BE2C (cell line): ENCODE measurements around the gene TMEM229B. TPM values are rescaled to one million over a fixed set of nuclear protein-coding genes. Genes with fewer than 3 reads are reported as not detected.

Source experiments
- DNase-seq: peaks from one replicate; pipeline ENCODE4 v3.0.0-alpha.2; 2020
- H3K27me3 ChIP-seq: fragments of 250-450 bp; sonication (Bioruptor Pico); 2 replicates; pipeline ENCODE4 v1.5.1; 2020; ENCODE audit warnings: mild to moderate bottlenecking
- H3K36me3 ChIP-seq: fragments of 250-450 bp; sonication (Bioruptor Pico); 2 replicates; pipeline ENCODE4 v1.5.1; 2020; ENCODE audit warnings: mild to moderate bottlenecking
- H3K4me1 ChIP-seq: fragments of 250-450 bp; sonication (Bioruptor Pico); 2 replicates; pipeline ENCODE4 v1.5.1; 2020
- H3K4me3 ChIP-seq: 2 replicates; pipeline ENCODE4 v1.5.1; 2011; ENCODE audit warnings: low read depth, low read length
- H3K9me3 ChIP-seq: fragments of 250-450 bp; sonication (Bioruptor Pico); 2 replicates; pipeline ENCODE4 v1.5.1; 2020
- polyA plus RNA-seq: library from polyadenylated mRNA; unstranded; fragments of >200 nt; gene quantifications from one replicate; pipeline ENCODE4 v1.2.1, GENCODE V29; 2012; ENCODE audit warnings: low read depth, missing spikeins; ENCODE audit not compliant: insufficient read length, insufficient read depth
- TF ChIP-seq, protein P1 (sequence below): IDR thresholded peaks from 2 replicates; pipeline ENCODE4 v1.5.1; 2012; ENCODE audit warnings: mild to moderate bottlenecking, low read depth, low read length

TMEM229B gene
- polyA plus RNA-seq, result not detected

DNA sequence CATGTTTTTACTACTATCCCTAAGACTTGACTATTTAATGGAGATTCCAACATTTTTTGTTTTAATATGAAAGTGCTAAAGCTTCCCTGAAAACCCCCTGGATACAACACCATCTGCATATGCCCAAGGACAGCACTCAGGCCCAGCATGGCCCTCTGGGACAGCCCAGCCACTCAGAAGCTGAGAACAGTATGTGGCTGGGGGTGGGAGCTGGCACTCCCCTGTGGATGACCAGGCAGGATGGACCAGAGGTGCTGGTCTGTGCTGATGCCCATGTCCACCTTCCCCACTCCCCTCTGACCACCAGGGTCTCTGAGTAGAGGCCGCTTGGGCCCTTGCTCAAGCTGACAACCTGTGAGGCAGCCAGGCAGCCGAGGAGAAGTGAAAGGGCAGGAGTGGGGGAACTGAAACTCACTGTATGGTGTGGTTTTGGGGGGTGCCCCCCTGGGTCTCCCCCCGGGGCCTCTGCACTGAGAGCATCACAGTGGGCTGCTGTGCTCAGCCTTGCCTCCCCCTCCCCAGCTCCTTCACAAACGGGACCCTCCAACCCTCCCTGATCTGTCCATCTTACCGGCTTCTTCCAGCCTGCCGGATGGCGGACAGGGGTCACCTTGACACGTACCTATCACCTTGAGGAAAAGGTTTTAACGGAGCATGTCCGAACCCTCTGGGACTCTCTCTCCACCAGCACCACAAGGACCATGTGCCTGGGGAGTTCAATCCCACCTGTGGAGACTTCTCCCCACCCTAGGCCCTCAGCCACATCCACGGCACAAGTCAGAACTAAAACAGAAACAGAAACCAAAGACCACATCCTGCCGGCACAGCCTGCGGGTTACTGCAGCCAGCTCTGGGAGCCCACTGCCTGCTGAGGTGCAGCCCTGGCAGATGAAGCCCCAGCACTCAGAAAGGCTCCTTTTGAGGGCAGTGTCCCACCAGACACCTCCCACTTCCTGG lies at the start of gene TMEM229B:
Gene TMEM229B (minus strand): TSS at position 785 of the 957 bp plus-strand sequence. CDS start 14,798 bp downstream, outside the sequence.
- TF ChIP-seq, protein P1, sequence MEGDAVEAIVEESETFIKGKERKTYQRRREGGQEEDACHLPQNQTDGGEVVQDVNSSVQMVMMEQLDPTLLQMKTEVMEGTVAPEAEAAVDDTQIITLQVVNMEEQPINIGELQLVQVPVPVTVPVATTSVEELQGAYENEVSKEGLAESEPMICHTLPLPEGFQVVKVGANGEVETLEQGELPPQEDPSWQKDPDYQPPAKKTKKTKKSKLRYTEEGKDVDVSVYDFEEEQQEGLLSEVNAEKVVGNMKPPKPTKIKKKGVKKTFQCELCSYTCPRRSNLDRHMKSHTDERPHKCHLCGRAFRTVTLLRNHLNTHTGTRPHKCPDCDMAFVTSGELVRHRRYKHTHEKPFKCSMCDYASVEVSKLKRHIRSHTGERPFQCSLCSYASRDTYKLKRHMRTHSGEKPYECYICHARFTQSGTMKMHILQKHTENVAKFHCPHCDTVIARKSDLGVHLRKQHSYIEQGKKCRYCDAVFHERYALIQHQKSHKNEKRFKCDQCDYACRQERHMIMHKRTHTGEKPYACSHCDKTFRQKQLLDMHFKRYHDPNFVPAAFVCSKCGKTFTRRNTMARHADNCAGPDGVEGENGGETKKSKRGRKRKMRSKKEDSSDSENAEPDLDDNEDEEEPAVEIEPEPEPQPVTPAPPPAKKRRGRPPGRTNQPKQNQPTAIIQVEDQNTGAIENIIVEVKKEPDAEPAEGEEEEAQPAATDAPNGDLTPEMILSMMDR, result no peak
- DNase-seq, result no peak
- Histone ChIP-seq H3K4me3 (no peak within 1 kb of the TSS), H3K9me3 (no peaks in the 10 kb centered on the region), H3K27me3 (no peaks in the 10 kb centered on the region), H3K4me1 (peaks cover 15% of the 10 kb centered on the region), H3K36me3 (no peaks in the 10 kb centered on the region)

DNA sequence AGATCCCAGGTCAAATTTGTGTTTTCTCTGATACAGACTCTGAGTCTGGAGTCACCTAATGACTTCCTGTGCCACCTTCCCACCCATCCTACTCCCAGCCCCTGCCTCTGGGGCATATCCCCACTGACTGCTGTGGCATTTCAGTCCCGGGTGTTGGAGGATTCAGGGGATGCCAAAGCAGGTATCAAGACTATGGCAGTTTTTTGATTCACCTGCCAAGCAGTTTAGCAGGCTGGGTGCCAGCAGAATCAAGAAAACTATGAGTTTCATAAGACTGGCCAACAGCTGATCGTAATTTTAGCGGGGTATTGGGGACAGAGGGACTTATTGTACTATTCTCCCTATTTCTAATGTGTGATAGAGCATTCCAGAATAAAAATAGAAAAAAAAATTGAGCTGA lies 49.2 kb upstream of the TMEM229B start:
- no peak for DNase-seq
- TF ChIP-seq, protein P1, result no peak
- no peaks in the 10 kb centered on the region for H3K9me3 ChIP-seq

DNA sequence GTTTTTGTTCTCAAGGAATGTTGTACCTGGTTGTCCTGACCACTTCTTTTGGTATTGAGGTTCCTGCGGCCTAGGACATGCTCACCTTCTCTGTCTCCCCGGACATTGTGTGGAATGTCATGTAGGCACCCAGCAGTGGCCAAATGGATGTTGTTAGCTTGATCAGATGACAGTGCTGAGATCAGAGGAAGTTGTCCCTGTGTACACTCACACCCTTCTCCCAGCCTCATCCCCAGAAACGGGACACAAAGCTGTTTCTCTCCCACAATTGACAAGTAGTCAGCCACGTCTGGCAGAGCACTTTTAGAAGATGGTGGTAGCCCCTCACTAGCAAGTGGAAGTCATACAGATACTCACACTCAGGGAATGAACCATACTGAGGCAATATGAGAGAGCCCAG lies 47.6 kb upstream of the TMEM229B start:
- Histone ChIP-seq H3K4me1 (no peaks in the 10 kb centered on the region), H3K36me3 (no peaks in the 10 kb centered on the region), H3K4me3 (no peak overlapping the region), H3K27me3 (no peaks in the 10 kb centered on the region), H3K9me3 (no peaks in the 10 kb centered on the region)
- DNase-seq, result no peak
- TF ChIP-seq, protein P1, result no peak

More for the DNA sequence above, 49.2 kb upstream of the TMEM229B start:
- no peaks in the 10 kb centered on the region for H3K4me1 ChIP-seq
- no peak overlapping the region for H3K4me3 ChIP-seq
- H3K36me3 ChIP-seq, result no peaks in the 10 kb centered on the region
- H3K27me3 ChIP-seq, result no peaks in the 10 kb centered on the region

DNA sequence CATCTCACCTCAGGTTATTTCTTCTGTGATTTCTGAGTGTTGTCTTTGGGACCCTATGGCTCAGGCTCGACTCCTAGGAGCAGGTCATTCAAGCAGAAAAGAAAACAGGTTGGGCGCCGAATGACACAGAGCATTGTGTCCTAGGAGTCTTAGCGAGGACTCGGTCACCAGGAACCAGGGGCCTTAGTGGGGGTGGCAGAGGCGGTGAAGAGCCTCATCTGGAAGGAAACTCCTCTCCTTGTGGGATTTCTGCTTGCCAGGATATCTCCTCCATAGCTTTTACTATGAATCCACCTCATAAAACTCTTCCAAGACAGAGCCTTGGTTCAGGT lies 45.2 kb upstream of the TMEM229B start:
- Histone ChIP-seq H3K4me1 (no peaks in the 10 kb centered on the region), H3K27me3 (no peaks in the 10 kb centered on the region), H3K4me3 (peak overlapping the region; percentile 74), H3K9me3 (no peaks in the 10 kb centered on the region), H3K36me3 (no peaks in the 10 kb centered on the region)
- TF ChIP-seq, protein P1, result no peak
- DNase-seq, result no peak

DNA sequence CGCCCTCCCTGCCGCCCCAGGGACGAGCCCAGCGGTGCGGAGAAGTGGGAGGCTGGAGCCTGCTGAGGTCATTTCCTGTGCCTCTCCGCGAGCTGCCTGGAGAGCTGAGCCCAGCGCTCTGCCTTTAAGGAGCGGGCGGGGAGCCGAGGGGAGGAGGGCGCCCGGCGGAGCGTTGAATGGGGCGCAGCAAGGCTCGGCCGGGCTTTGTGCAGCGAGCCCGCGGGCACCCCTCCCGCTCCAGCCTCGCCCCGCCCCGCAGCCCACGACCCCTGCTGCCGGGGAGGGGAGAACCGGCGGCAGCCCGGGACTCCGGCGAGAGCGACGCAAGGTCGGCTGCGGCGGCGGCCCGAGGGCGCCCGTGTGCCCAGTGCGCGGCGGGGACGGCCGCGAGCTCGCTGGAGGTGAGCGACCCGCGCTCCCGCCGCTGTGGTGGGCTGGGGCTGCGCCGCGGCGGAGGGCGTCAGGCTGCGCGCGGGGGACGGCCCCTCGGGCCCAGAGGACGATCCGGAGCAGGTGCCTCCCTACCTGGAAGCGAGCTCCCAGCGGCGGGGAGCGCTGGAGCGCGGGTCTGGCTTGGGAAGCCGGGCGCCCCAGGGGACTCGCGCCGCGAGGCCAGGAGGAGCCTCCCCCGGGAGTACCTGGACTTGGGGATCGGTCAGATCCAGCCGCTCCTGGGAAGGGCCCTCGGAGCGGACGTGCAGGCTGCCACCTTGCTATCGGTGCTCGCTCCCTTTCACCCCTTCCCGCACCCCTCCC lies 44.7 kb upstream of the TMEM229B start, which contains the start of gene PLEKHH1:
Gene PLEKHH1 (plus strand): TSS at position 293 of the 756 bp plus-strand sequence. CDS start 8,578 bp downstream, outside the sequence.
- Histone ChIP-seq H3K27me3 (no peaks in the 10 kb centered on the region), H3K4me1 (no peaks in the 10 kb centered on the region), H3K4me3 (peak within 1 kb of the TSS; percentile 74), H3K9me3 (no peaks in the 10 kb centered on the region), H3K36me3 (no peaks in the 10 kb centered on the region)
- TF ChIP-seq, protein P1, result no peak
- peak; percentile 74 for DNase-seq
